Left colon (tissue), 2 donors: Measurements from ENCODE around the gene TMEM156. TPM values are rescaled to one million over a fixed set of nuclear protein-coding genes. Genes with fewer than 3 reads are reported as not detected.
"Not testable (repeated sequence)": the region's sequence is repeated elsewhere in the genome, so short reads cannot be mapped to it uniquely, and the experiment has no call there.

Experiments
- ATAC-seq: fragments of 200-7000 bp; cut with Tn5 transposase; one replicate; pipeline ENCODE4 v1.9.1; 2020; ENCODE audit warnings: mild to moderate bottlenecking, moderate library complexity
- DNase-seq, 2 donors: peaks; one replicate each; pipeline ENCODE4 v3.0.0-alpha.2; 2020
- intact Hi-C, 2 donors: fragments of 100-400 bp; cut with DNase I in 1 of 2; cut with micrococcal nuclease in 1 of 2; formaldehyde crosslinking; loops; one replicate each; pipeline versions ENCODE4 v1.11.2 to v1.14.0; 2022; cut with DNase I, micrococcal nuclease
- total RNA-seq, 2 donors: library from RNA; stranded (reverse); fragmentation: NEBNext Ultra II Directional; extraction: Animal tissue kit (Norgen Biotek cat#: 25700); gene quantifications; one replicate each; pipeline ENCODE4 v1.2.1, GENCODE V29; 2021
- donor health status: DM: no; HTN: no; CAD: no.
- donor health status: DM: yes; HTN: yes; CAD: no.

The TMEM156 gene
- total RNA-seq, 2 donors from 2014 or later: 0.70 TPM; not detected in 1

- intact Hi-C loops: no loop called here
- ATAC-seq (no peak), DNase-seq (no peak)
These were observed 12.1 kb downstream of the TMEM156 start for GRCh38 chr4:39020130-39020529.

DNA sequence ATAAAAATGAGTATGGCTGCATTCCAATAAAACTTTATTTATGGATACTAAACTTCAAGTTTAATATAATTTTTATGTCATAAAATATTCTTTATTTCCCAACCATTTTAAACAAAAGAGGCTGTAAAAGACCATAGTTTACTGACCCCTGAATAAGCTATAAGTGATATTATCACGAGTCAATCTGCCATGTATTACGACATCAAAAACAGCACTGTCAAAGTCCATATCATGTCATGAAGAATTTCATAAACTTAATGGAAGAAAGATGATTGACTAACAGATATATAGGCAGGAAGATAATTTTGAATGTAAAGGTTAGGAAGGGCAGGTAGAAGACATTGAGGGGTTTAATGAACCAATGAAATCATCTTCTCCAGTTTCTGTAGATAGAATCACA is 18.2 kb downstream of the TMEM156 start:
- ATAC-seq: no peak
- no peak for DNase-seq
- intact Hi-C loops: no loop called here

GRCh38 chr4:39004758-39005157 is 27.5 kb downstream of the TMEM156 start:
- ATAC-seq (no peak), DNase-seq (no peak)
- intact Hi-C loops: no loop called here

- DNase-seq, intact Hi-C loops, ATAC-seq: not testable (repeated sequence)
These were observed 30.2 kb downstream of the TMEM156 start for GRCh38 chr4:39002058-39002457.

DNA sequence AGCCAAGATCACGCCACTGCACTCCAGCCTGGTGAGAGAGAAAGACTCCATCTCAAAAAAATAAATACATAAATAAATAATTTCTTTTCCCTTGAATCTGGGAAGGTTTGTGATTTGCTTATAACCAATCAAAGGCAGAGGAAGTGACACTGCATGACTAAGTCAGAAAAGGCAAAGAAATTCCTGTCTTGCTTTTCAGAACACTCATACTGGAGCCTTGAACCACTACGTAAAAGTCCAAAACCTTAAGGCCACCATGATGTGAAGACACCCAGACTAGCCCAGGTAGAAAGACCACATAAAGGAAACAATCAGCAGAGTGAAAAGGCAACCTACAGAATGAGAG is 36.6 kb downstream of the TMEM156 start:
- DNase-seq (no peak), ATAC-seq (no peak)
- intact Hi-C loops: no loop called here

GRCh38 chr4:38994135-38994534 is 38.1 kb downstream of the TMEM156 start:
- ATAC-seq (no peak), DNase-seq (no peak)
- intact Hi-C loops: no loop called here

GRCh38 chr4:38993683-38994082 is 38.5 kb downstream of the TMEM156 start:
- DNase-seq: no peak
- intact Hi-C loops: no loop called here
- no peak for ATAC-seq

DNA sequence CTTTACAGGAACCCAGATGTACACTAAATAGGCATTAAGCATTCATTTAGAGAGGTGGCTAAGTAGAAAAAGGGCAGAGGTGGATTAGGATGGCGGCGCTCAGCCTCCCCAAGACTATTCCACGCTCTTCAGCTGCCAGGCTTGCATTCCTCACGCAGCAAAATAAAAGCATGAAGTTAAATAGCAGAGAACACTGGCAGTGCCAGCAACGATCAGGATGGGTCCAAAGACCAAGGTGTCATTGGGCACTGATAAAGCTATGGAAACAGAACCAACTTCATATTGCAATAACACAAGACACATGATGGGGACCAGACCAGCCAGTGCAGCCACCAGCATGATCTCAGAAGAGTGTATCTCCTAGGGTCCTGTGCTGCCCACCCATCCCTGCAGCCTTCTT is 42.0 kb downstream of the TMEM156 start:
- no peak for DNase-seq
- no peak for ATAC-seq
- intact Hi-C loops: no loop called here

- intact Hi-C loops: no loop called here
- ATAC-seq: no peak
- no peak for DNase-seq
These were observed 42.7 kb downstream of the TMEM156 start for GRCh38 chr4:38989487-38989886.

GRCh38 chr4:38988353-38988752 is 43.9 kb downstream of the TMEM156 start:
- DNase-seq, ATAC-seq, intact Hi-C loops: not testable (repeated sequence)

DNA sequence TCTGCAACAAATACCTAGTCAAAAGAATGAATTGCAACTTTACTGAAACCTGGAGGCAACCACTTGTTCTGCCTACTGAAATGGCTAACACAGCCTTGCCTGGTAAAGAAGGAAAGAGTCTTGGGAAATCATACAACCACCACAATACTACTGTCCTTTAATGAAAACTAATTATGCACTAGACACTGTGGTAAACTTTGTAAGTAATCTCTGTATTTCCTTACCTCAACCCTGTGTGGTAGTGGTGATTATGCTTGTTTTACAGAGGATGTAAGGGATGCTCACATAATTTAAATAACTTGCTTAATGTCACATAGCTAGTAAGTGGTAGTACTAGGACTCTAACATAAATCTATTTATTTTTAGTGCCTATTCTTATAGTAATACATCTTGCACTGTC is 44.7 kb downstream of the TMEM156 start:
- ATAC-seq: no peak
- no peak for DNase-seq
- intact Hi-C loops: no loop called here

- intact Hi-C loops: no loop called here
- DNase-seq (no peak), ATAC-seq (no peak)
These were observed 46.7 kb downstream of the TMEM156 start for GRCh38 chr4:38985410-38986100.

GRCh38 chr4:38983787-38984598 is 48.2 kb downstream of the TMEM156 start:
- intact Hi-C loops: no loop called here
- no peak for ATAC-seq
- DNase-seq: no peak

DNA sequence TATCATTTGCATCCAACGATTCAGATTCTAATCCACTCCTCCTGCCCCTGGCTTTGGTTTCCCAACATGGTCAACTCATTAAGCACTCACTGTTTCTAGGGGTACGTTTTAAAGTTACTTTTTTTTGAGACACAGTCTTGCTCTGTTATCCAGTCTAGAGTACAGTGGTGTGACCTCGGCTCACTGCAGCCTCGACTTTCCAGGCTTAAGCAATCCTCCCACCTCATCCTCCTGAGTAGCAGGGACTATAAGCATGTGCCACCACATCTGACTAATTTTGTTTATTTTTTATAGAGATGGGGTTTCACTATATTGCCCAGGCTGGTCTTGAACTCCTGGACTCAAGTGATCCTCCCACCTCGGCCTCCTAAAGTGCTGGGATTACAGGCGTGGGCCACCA is 48.9 kb downstream of the TMEM156 start:
- ATAC-seq: no peak
- intact Hi-C loops: no loop called here
- DNase-seq: no peak

DNA sequence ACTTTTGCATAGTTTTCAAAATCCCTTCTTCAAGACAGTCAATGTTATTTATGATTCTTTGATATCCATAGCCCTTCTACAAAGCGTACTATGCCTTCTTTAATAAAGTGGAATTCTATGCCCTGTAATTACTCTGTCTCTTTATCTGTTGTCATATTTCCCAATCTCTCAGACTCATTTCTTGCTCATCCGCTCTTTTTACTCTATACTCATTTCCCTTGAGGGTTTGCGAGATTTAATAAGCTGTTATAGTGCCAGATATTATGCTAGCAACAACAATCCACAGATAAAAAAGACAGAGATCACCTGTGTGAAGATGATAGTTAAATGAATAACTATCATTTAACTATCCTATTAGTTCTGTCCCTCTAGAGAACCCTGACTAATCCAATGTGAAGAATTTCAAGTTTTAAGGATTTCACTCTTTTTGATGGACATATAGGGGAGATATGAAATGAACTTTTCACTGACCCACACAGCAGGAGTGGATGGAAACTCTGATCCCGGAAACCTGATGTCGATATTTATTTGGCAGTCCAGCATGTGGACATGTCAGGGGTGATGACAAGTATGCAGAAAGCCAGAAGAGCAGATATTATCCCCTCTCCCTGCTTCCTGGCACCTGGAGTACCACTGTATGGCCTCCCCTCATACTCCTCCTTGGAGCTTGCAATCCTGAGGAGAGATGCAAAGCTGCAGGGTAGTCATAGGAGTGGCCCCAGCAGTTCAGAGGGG is 49.7 kb downstream of the TMEM156 start:
- intact Hi-C loops: no loop called here
- no peak for ATAC-seq
- DNase-seq: no peak

GRCh38 chr4:38980903-38981676 is 51.1 kb downstream of the TMEM156 start:
- ATAC-seq: no peak
- DNase-seq: no peak
- intact Hi-C loops: no loop called here

DNA sequence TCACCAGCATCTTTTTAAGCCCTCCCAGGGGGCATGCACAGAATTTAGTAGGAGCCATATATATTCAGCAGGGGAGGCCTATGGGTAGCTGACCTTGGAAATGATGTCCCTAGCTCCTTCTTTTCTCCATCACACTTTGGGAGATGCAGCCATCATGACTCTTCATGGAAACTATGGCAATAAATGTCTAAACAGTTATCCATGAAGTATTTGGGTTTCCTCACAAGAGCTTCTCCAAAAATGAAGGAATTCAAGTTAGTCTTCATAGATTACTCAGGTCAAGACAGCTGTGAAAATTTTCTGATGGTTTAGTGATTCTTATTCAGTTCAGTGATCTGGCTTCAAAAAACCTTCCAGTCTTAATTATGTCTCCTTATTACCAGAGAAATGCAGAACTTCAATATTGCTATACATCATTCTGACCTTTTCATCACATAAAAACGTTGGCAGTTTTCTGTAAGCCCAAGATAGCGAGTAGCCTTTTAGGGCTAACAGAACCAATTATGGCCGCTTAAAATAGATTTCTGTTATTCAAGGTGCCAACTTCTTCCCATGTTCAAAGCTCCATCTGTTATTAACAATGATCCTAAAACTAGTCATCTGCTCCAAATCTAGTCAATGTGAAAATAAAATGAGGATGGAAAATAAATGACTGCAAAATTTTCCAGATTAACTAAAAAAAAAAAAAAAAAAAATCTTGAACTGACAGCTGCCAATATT is 52.5 kb downstream of the TMEM156 start:
- no peak for DNase-seq
- intact Hi-C loops: no loop called here
- no peak for ATAC-seq

GRCh38 chr4:38979081-38979480 is 53.1 kb downstream of the TMEM156 start:
- DNase-seq: no peak

DNA sequence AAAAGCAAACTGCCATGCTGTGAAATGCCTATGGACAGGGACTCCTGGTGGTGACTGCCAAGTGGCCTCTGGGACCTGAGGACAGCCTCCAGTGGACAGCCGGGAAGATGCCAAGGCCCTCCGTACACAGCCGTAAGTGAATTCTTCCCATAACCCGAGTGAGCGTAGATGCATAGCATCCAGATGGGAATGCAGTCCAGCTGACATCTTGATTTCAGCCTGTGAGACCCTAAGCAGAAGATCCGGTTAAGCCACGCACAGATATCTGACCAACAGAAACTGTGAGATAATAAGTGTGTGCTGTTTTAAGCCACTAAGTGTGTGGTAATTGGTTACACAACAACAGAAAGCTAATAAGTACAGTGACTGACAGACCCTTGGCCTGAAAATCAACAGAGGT is 55.9 kb downstream of the TMEM156 start:
- intact Hi-C loops: no loop called here
- no peak for ATAC-seq
- no peak for DNase-seq

More at GRCh38 chr4:38979081-38979480, 53.1 kb downstream of the TMEM156 start:
- ATAC-seq: no peak
- intact Hi-C loops: no loop called here
